Activated CD4-positive, alpha-beta T cell treated with anti-CD3 and anti-CD28 coated beads, Interleukin-2, Interleukin-4, amounts not matched to agents 100 ng/mL and 50 ng/mL, durations not matched to agents 16 hours and 8 hours (primary cell): ENCODE measurements around the gene OPN3.

Experiments
- DNase-seq: peaks from one replicate; pipeline ENCODE4 v3.0.0-alpha.2; 2020; ENCODE audit warnings: low spot score

OPN3 gene

GRCh38 chr1:241645199-241645598, 5.0 kb upstream of the OPN3 start:
- DNase-seq = no peak

- DNase-seq = no peak
Observed at GRCh38 chr1:241644259-241644658, 4.1 kb upstream of the OPN3 start.

GRCh38 chr1:241642593-241642944, 2.4 kb upstream of the OPN3 start:
- no peak for DNase-seq

- DNase-seq = no peak
Observed at GRCh38 chr1:241641773-241642592, 1.8 kb upstream of the OPN3 start.

- no peak for DNase-seq
Observed at GRCh38 chr1:241640867-241641622, 876 bp upstream of the OPN3 start.

- no peak for DNase-seq
Observed at GRCh38 chr1:241639623-241640148, 483 bp downstream of the OPN3 start.

- peak; percentile 32 for DNase-seq
Observed at GRCh38 chr1:241638909-241639622, 1.1 kb downstream of the OPN3 start.

- DNase-seq = no peak
Observed at GRCh38 chr1:241638099-241638682, 2.0 kb downstream of the OPN3 start.

- DNase-seq = no peak
Observed at GRCh38 chr1:241637604-241638003, 2.6 kb downstream of the OPN3 start.

GRCh38 chr1:241637046-241637590, 3.1 kb downstream of the OPN3 start:
- DNase-seq = no peak

- DNase-seq = no peak
Observed at GRCh38 chr1:241636291-241636690, 3.9 kb downstream of the OPN3 start.

- no peak for DNase-seq
Observed at GRCh38 chr1:241635556-241636152, 4.5 kb downstream of the OPN3 start.

- no peak for DNase-seq
Observed at GRCh38 chr1:241632987-241633386, 7.2 kb downstream of the OPN3 start.

GRCh38 chr1:241631674-241632073, 8.5 kb downstream of the OPN3 start:
- no peak for DNase-seq

GRCh38 chr1:241630899-241631298, 9.3 kb downstream of the OPN3 start:
- no peak for DNase-seq

- no peak for DNase-seq
Observed at GRCh38 chr1:241630476-241630875, 9.7 kb downstream of the OPN3 start.

- DNase-seq = no peak
Observed at GRCh38 chr1:241630005-241630404, 10.2 kb downstream of the OPN3 start.

GRCh38 chr1:241627453-241628259, 12.5 kb downstream of the OPN3 start:
- peak; percentile 51 for DNase-seq

GRCh38 chr1:241624935-241625334, 15.2 kb downstream of the OPN3 start:
- no peak for DNase-seq

- DNase-seq = no peak
Observed at GRCh38 chr1:241622669-241623068, 17.5 kb downstream of the OPN3 start.

- no peak for DNase-seq
Observed at GRCh38 chr1:241617426-241617825, 22.7 kb downstream of the OPN3 start.
